Upper lobe of left lung (tissue), 6 donors: ENCODE data around the gene WDR59. TPM values are rescaled to one million over a fixed set of nuclear protein-coding genes. Genes with fewer than 3 reads are reported as not detected.

ENCODE experiments used
- ATAC-seq, 2 donors: fragments of 200-7000 bp; cut with Tn5 transposase; one replicate each; pipeline ENCODE4 v1.9.1; 2022; ENCODE audit warnings: mild to moderate bottlenecking in 2 of 2, moderate library complexity in 2 of 2; ENCODE audit not compliant: low FRiP score in 2 of 2
- DNase-seq, 2 donors: peaks; one replicate each; pipeline ENCODE4 v3.0.0-alpha.2; 2019 to 2020
- H3K27ac ChIP-seq, 4 donors: fragments of 200-600 bp; sonication (generic); one replicate each; pipeline ENCODE4 v1.5.1; 2016 to 2019
- H3K27me3 ChIP-seq, 4 donors: fragments of 200-600 bp; sonication (generic); one replicate each; pipeline ENCODE4 v1.5.1; 2017 to 2019
- H3K36me3 ChIP-seq, 4 donors: fragments of 200-600 bp; sonication (generic); one replicate each; pipeline ENCODE4 v1.5.1; 2016 to 2019
- H3K4me1 ChIP-seq, 4 donors: fragments of 200-600 bp; sonication (generic); one replicate each; pipeline ENCODE4 v1.5.1; 2018 to 2019
- H3K4me3 ChIP-seq, 4 donors: fragments of 200-600 bp; sonication (generic); one replicate each; pipeline ENCODE4 v1.5.1; 2017 to 2019; ENCODE audit warnings: mild to moderate bottlenecking in 2 of 4, moderate library complexity in 1 of 4
- H3K9me3 ChIP-seq, 4 donors: fragments of 200-600 bp; sonication (generic); one replicate each; pipeline ENCODE4 v1.5.1; 2018 to 2019
- EP300 ChIP-seq, 4 donors: sonication (generic); formaldehyde crosslinking; IDR thresholded peaks; one replicate each; pipeline ENCODE4 v1.5.1; 2017; ENCODE audit warnings: antibody characterized with exemption in 4 of 4, control low read depth in 2 of 4
- POLR2A ChIP-seq, 4 donors: fragments of 450-650 bp; IDR thresholded peaks; one replicate each; pipeline ENCODE4 v1.5.1; 2016 to 2017; ENCODE audit warnings: antibody characterized with exemption in 4 of 4, mild to moderate bottlenecking in 2 of 4
- POLR2AphosphoS5 ChIP-seq, 2 donors: sonication (generic); formaldehyde crosslinking; IDR thresholded peaks; one replicate each; pipeline ENCODE4 v1.5.1; 2017; ENCODE audit warnings: antibody characterized with exemption in 2 of 2
- WGBS, 2 donors: methylation state at CpG; one replicate each; pipeline ENCODE4 v1.1.5; 2017 to 2018; 5-methylcytosine and 5-hydroxymethylcytosine counted together
- total RNA-seq, 6 donors: library from RNA; depleted of rRNA in 4 of 6; stranded (reverse); fragments of >200 nt in 4 of 6; gene quantifications; one replicate each; pipeline versions ENCODE4 v1.1.0 to v1.2.1, GENCODE V29; 2016 to 2021
- TF ChIP-seq, protein P1 (sequence below), 6 experiments: fragments of 450-650 bp in 4 of 6; fragments of 200-600 bp in 2 of 6; sonication (generic) in 2 of 6; IDR thresholded peaks; one replicate each; pipeline ENCODE4 v1.5.1; 2016 to 2019; ENCODE audit warnings: antibody characterized with exemption in 6 of 6
- donor health status: DM: no; HTN: no; CAD: no; lungs with moderate emphysema.
- donor health status: DM: no; HTN: yes; CAD: no; lungs with severe emphysema.

WDR59 gene
- total RNA-seq, 6 donors from 2014 or later: 16.0 to 138 (median 37.5) TPM

DNA sequence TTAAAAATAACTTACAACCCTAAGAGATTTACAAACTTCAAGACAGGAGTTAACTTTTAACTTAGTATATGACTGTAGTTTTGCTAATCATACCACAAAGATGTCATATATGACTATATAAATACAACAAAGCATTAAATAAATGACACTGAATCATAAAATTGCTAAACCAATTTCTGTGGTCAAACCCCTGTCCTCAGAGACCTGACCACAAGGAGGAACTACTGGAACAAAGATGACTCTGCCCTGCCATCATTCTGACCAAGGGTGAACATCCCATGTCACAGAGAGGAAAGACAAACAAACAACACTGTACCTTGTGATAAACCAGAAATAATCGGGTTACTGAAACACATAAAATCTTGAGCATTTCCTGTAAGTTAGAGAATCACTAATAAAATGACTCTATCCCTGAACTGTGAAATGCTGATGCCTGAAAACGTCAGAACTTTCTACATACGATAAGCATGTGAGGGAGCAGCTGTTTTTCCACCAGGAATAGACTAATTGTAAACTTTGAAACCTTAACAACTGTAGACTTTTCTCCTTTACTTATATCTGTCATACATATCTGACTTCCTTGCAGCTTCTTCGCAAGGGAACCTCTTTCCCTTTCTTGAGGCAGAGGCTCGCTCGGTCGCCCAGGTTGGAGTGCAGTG is 47.9 kb downstream of the WDR59 start:
- Histone ChIP-seq H3K27ac (no peak overlapping the region), H3K4me3 (no peak overlapping the region), H3K27me3 (no peaks in the 10 kb centered on the region), H3K36me3 (peaks cover 10 to 78% (median 23%) of the 10 kb centered on the region in 4 donors), H3K4me1 (no peaks in the 10 kb centered on the region), H3K9me3 (no peaks in the 10 kb centered on the region)
- TF ChIP-seq POLR2A (IDR thresholded peaks at IDR 0.05) (no peak), EP300 (IDR thresholded peaks at IDR 0.05) (peak in 2 of 4 donors; percentile 32 to 46), POLR2AphosphoS5 (IDR thresholded peaks at IDR 0.05) (peak in 1 of 2 donors; percentile 7)
- TF ChIP-seq, protein P1, sequence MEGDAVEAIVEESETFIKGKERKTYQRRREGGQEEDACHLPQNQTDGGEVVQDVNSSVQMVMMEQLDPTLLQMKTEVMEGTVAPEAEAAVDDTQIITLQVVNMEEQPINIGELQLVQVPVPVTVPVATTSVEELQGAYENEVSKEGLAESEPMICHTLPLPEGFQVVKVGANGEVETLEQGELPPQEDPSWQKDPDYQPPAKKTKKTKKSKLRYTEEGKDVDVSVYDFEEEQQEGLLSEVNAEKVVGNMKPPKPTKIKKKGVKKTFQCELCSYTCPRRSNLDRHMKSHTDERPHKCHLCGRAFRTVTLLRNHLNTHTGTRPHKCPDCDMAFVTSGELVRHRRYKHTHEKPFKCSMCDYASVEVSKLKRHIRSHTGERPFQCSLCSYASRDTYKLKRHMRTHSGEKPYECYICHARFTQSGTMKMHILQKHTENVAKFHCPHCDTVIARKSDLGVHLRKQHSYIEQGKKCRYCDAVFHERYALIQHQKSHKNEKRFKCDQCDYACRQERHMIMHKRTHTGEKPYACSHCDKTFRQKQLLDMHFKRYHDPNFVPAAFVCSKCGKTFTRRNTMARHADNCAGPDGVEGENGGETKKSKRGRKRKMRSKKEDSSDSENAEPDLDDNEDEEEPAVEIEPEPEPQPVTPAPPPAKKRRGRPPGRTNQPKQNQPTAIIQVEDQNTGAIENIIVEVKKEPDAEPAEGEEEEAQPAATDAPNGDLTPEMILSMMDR (IDR thresholded peaks at IDR 0.05): no peak
- 77 to 84% methylated on average over 7 of the region's 7 CpGs for WGBS, 2 donors
- peak in 1 of 2 donors; percentile 77 for ATAC-seq
- DNase-seq: peak in 1 of 2 donors; percentile 24

DNA sequence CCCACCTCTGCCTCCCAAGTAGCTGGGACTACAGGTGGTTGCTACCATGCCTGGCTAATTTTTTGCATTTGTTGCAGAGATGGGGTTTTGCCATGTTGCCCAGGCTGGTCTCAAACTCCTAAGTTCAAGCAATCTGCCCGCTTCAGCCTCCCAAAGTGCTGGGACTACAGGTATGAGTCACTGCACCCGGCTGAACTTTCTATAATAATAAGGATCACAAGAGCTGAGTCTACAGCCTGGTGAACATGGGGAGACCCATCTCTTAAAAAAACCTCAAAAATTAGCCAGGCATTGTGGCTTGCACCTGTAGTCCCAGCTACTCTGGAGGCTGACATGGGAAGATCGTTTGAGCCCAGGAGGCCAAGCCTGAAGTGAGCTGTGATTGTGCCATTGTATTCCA is 53.5 kb downstream of the WDR59 start:
- no peaks in the 10 kb centered on the region for H3K9me3 ChIP-seq
- peaks cover 0 to 54% (median 13%) of the 10 kb centered on the region in 4 donors for H3K36me3 ChIP-seq
- WGBS, 2 donors: 72 to 91% methylated on average over 3 of the region's 3 CpGs
- H3K4me3 ChIP-seq: no peak overlapping the region
- DNase-seq (no peak), ATAC-seq (no peak)
- TF ChIP-seq EP300 (IDR thresholded peaks at IDR 0.05): no peak
- TF ChIP-seq POLR2A (IDR thresholded peaks at IDR 0.05): no peak
- TF ChIP-seq, protein P1 (IDR thresholded peaks at IDR 0.05): no peak
- H3K4me1 ChIP-seq: no peaks in the 10 kb centered on the region
- no peaks in the 10 kb centered on the region for H3K27me3 ChIP-seq
- no peak overlapping the region for H3K27ac ChIP-seq

DNA sequence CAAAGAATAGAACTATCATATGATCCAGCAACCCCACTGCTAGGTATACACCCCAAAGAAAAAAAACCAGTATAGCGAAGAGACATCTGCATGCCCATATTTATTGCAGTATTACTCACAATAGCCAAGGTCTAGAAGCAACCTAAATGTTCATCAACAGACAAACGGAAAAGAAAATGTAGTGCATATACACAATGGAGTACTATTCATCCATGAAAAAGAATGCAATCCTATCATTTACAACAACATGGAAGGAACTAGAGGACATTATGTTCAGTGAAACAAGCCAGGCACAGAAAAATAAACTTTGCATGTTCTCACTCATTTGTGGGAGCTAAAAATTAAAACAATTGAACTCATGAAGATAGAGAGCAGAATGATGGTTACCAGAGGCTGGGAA is 55.3 kb downstream of the WDR59 start:
- no peak for DNase-seq
- ATAC-seq: no peak
- Histone ChIP-seq H3K4me1 (no peaks in the 10 kb centered on the region), H3K27ac (no peak overlapping the region), H3K27me3 (no peaks in the 10 kb centered on the region), H3K36me3 (peaks cover 0 to 45% (median 10%) of the 10 kb centered on the region in 4 donors), H3K4me3 (no peak overlapping the region), H3K9me3 (no peaks in the 10 kb centered on the region)
- TF ChIP-seq EP300 (IDR thresholded peaks at IDR 0.05) (no peak), POLR2AphosphoS5 (IDR thresholded peaks at IDR 0.05) (no peak), POLR2A (IDR thresholded peaks at IDR 0.05) (no peak)
- TF ChIP-seq, protein P1 (IDR thresholded peaks at IDR 0.05): no peak
- WGBS, 2 donors: 96 to 98% methylated on average over 2 of the region's 2 CpGs

DNA sequence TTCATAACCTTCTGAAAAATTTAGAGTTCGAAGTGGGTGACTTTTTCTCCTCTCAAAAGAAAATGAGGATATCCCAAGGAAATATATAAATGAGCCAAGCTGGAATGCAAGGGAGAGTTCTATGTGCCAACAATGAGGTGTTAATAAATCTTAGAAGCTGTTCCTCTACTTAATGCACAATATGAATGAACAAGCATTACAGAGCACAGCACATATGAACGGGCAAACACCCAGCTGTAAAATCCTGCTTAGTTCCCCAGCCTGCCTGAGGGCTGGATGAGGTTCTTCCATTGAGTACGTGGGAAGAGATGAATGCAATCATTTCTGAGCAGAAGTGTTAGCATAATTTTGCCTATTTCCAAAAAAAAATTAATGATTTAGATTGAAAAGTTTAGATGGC is 58.1 kb downstream of the WDR59 start:
- H3K27ac ChIP-seq: no peak overlapping the region
- WGBS, 2 donors: 72 to 85% methylated on average over 3 of the region's 3 CpGs
- no peaks in the 10 kb centered on the region for H3K9me3 ChIP-seq
- TF ChIP-seq POLR2A (IDR thresholded peaks at IDR 0.05): no peak
- no peak for TF ChIP-seq EP300 (IDR thresholded peaks at IDR 0.05)
- TF ChIP-seq POLR2AphosphoS5 (IDR thresholded peaks at IDR 0.05): no peak
- TF ChIP-seq, protein P1 (IDR thresholded peaks at IDR 0.05): no peak
- no peaks in the 10 kb centered on the region for H3K27me3 ChIP-seq
- no peak for ATAC-seq
- no peak overlapping the region for H3K4me3 ChIP-seq
- H3K4me1 ChIP-seq: peaks cover 0 to 20% (median 7%) of the 10 kb centered on the region in 4 donors
- peaks cover under 1 to 45% (median 9%) of the 10 kb centered on the region in 4 donors for H3K36me3 ChIP-seq
- no peak for DNase-seq
